Activated naive CD8-positive, alpha-beta T cell treated with anti-CD3 and anti-CD28 coated beads for 36 hours (primary cell): ENCODE data around the gene ZNF268. TPM values are rescaled to one million over a fixed set of nuclear protein-coding genes. Genes with fewer than 3 reads are reported as not detected.
"Not testable (repeated sequence)": the region's sequence is repeated elsewhere in the genome, so short reads cannot be mapped to it uniquely, and the experiment has no call there.

Experiments used
- DNase-seq: peaks from one replicate; pipeline ENCODE4 v3.0.0; 2021
- H3K27ac Mint-ChIP-seq: one replicate; pipeline ENCODE4 v1.8.0; 2022; ENCODE audit warnings: mild to moderate bottlenecking, moderate library complexity, mixed read lengths
- H3K27me3 Mint-ChIP-seq: one replicate; pipeline ENCODE4 v1.8.0; 2022; ENCODE audit warnings: mild to moderate bottlenecking, mixed read lengths
- H3K36me3 Mint-ChIP-seq: one replicate; pipeline ENCODE4 v1.8.0; 2021; ENCODE audit warnings: mild to moderate bottlenecking, mixed read lengths
- H3K4me1 Mint-ChIP-seq: one replicate; pipeline ENCODE4 v1.8.0; 2021; ENCODE audit warnings: mixed read lengths
- H3K4me3 Mint-ChIP-seq: one replicate; pipeline ENCODE4 v1.8.0; 2022; ENCODE audit warnings: mild to moderate bottlenecking, moderate library complexity, mixed read lengths
- H3K9me3 Mint-ChIP-seq: one replicate; pipeline ENCODE4 v1.8.0; 2022; ENCODE audit warnings: mixed read lengths
- total RNA-seq, 2 experiments: library from RNA; stranded (reverse); gene quantifications; one replicate each; pipeline ENCODE4 v1.2.3, GENCODE V29; 2021

Gene ZNF268
- total RNA-seq, 2 experiments from 2014 or later = 19.8 to 20.5 TPM

- not testable (repeated sequence) for H3K27me3 Mint-ChIP-seq, H3K4me3 Mint-ChIP-seq, DNase-seq, H3K27ac Mint-ChIP-seq, H3K4me1 Mint-ChIP-seq, H3K36me3 Mint-ChIP-seq
- H3K9me3 Mint-ChIP-seq = peaks cover 36% of the 10 kb centered on the region
These were observed 74.5 kb downstream of the ZNF268 start for GRCh38 chr12:133255833-133256232.

- H3K9me3 Mint-ChIP-seq = peaks cover 33% of the 10 kb centered on the region
- H3K4me3 Mint-ChIP-seq = no peak overlapping the region
- H3K36me3 Mint-ChIP-seq = no peaks in the 10 kb centered on the region
- no peaks in the 10 kb centered on the region for H3K27me3 Mint-ChIP-seq
- no peak for DNase-seq
- H3K27ac Mint-ChIP-seq = no peak overlapping the region
- no peaks in the 10 kb centered on the region for H3K4me1 Mint-ChIP-seq
These were observed 75.0 kb downstream of the ZNF268 start for GRCh38 chr12:133256321-133256720.

- Mint-ChIP-seq H3K27me3 (no peaks in the 10 kb centered on the region), H3K4me3 (no peak overlapping the region), H3K4me1 (no peaks in the 10 kb centered on the region), H3K27ac (no peak overlapping the region), H3K36me3 (no peaks in the 10 kb centered on the region), H3K9me3 (no peaks in the 10 kb centered on the region)
- DNase-seq = no peak
These were observed 82.9 kb downstream of the ZNF268 start for GRCh38 chr12:133264173-133264572.

Other genes starting within 250 kb of the ZNF268 start
- 1 to 10 TPM; 4.2 to 5.1 TPM for gene ZNF605, start 225.2 kb upstream of the ZNF268 start, total RNA-seq
- 10 to 100 TPM; 17.4 to 19.1 TPM for gene ZNF26, start 195.1 kb upstream of the ZNF268 start, total RNA-seq
- gene ZNF84, start 144.0 kb upstream of the ZNF268 start, total RNA-seq = 10 to 100 TPM; 17.0 to 19.6 TPM
- gene ZNF140, start 100.6 kb upstream of the ZNF268 start, total RNA-seq = 10 to 100 TPM; 17.0 TPM
- 1 to 10 TPM; 1.4 TPM for gene ZNF891, start 51.2 kb upstream of the ZNF268 start, total RNA-seq
- 1 to 10 TPM; 4.8 to 7.2 TPM for gene ZNF10, start 50.9 kb upstream of the ZNF268 start, total RNA-seq
- gene ANHX, start 54.4 kb downstream of the ZNF268 start, total RNA-seq = not detected